Central memory CD8-positive, alpha-beta T cell (primary cell): Measurements from ENCODE around the gene MAPK10.

Source experiments
- ATAC-seq: fragments of 150-1000 bp; cut with Tn5 transposase; replicated peaks from 2 replicates; pipeline ENCODE4 v1.10.0; 2022; ENCODE audit warnings: mild to moderate bottlenecking, moderate FRiP score, moderate number of reproducible peaks; ENCODE audit not compliant: poor library complexity, severe bottlenecking; ENCODE audit errors: extremely low read depth
- DNase-seq, 2 donors: peaks; one replicate each; pipeline ENCODE4 v3.0.0; 2021; ENCODE audit warnings: low spot score in 2 of 2
- H3K27ac Mint-ChIP-seq: one replicate; pipeline ENCODE4 v1.8.0; 2022; ENCODE audit warnings: low read depth, mild to moderate bottlenecking, moderate library complexity, mixed read lengths
- H3K27me3 Mint-ChIP-seq: one replicate; pipeline ENCODE4 v1.8.0; 2022; ENCODE audit warnings: mixed read lengths
- H3K36me3 Mint-ChIP-seq: one replicate; pipeline ENCODE4 v1.8.0; 2022; ENCODE audit warnings: mild to moderate bottlenecking, moderate library complexity, mixed read lengths; ENCODE audit not compliant: insufficient read depth
- H3K4me1 Mint-ChIP-seq: one replicate; pipeline ENCODE4 v1.8.0; 2022; ENCODE audit warnings: mixed read lengths
- H3K4me3 Mint-ChIP-seq: one replicate; pipeline ENCODE4 v1.8.0; 2022; ENCODE audit warnings: mild to moderate bottlenecking, moderate library complexity, mixed read lengths
- H3K9me3 Mint-ChIP-seq: one replicate; pipeline ENCODE4 v1.8.0; 2022; ENCODE audit warnings: mixed read lengths

The MAPK10 gene

GRCh38 chr4:86108137-86108536 lies 251.7 kb downstream of the MAPK10 start:
- ATAC-seq (no peak), DNase-seq (no peak)
- Mint-ChIP-seq H3K4me1 (no peaks in the 10 kb centered on the region), H3K4me3 (no peak overlapping the region), H3K27me3 (no peaks in the 10 kb centered on the region), H3K9me3 (peaks cover 27% of the 10 kb centered on the region), H3K27ac (no peak overlapping the region), H3K36me3 (no peaks in the 10 kb centered on the region)

- Mint-ChIP-seq H3K36me3 (no peaks in the 10 kb centered on the region), H3K27ac (no peak overlapping the region), H3K4me1 (no peaks in the 10 kb centered on the region), H3K4me3 (no peak overlapping the region), H3K27me3 (no peaks in the 10 kb centered on the region), H3K9me3 (peaks cover 16% of the 10 kb centered on the region)
- DNase-seq: no peak
- no peak for ATAC-seq
Measured at GRCh38 chr4:86107112-86107511, 252.7 kb downstream of the MAPK10 start.

DNA sequence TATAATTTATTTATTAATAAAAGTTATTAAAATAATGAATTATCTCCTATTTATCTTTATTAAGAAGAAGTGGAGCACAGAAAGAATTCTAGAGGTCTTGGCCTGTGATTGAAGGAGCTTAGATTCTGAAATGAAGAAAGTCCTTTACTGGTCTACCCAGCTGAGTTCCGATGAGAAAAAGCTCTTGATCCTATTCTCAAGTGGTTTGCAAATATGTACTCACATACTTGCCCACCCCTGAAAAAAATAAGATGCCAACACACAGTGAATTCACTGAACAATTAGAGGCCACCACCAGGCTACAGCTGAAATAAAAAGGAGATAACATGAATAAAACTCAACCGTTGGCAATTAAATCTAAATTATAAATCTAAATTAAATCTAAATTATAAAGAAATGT lies 253.4 kb downstream of the MAPK10 start:
- H3K4me3 Mint-ChIP-seq: no peak overlapping the region
- no peaks in the 10 kb centered on the region for H3K36me3 Mint-ChIP-seq
- DNase-seq: no peak
- H3K27me3 Mint-ChIP-seq: no peaks in the 10 kb centered on the region
- no peak for ATAC-seq
- peaks cover 10% of the 10 kb centered on the region for H3K9me3 Mint-ChIP-seq
- no peaks in the 10 kb centered on the region for H3K4me1 Mint-ChIP-seq
- H3K27ac Mint-ChIP-seq: no peak overlapping the region

DNA sequence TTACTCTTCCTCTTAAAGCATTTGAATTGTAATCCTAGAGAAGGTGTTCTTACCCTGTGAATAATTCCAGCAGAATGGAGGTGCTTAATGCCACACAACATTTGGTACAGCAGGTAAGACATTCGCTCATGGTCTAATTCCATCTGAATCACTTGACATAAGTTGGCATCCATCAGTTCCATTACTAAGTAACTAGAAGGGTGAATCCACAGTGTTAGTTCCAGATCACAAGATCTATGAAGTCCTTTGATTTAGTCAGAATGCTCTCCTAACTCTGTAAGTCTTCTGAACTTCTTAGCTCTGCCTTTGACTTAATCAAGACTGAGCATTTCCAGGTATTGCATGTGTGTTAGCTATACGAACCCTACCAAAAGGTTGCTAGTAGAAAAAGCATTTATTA lies 258.0 kb downstream of the MAPK10 start:
- no peak overlapping the region for H3K4me3 Mint-ChIP-seq

GRCh38 chr4:86101410-86101809 lies 258.4 kb downstream of the MAPK10 start:
- H3K4me3 Mint-ChIP-seq: no peak overlapping the region
- no peak for DNase-seq
- H3K9me3 Mint-ChIP-seq: peaks cover 5% of the 10 kb centered on the region
- no peak overlapping the region for H3K27ac Mint-ChIP-seq
- no peaks in the 10 kb centered on the region for H3K36me3 Mint-ChIP-seq
- H3K4me1 Mint-ChIP-seq: no peaks in the 10 kb centered on the region
- ATAC-seq: no peak
- H3K27me3 Mint-ChIP-seq: no peaks in the 10 kb centered on the region

More for the DNA sequence above, 258.0 kb downstream of the MAPK10 start:
- ATAC-seq (no peak), DNase-seq (no peak)
- no peaks in the 10 kb centered on the region for H3K36me3 Mint-ChIP-seq
- H3K27ac Mint-ChIP-seq: no peak overlapping the region
- H3K27me3 Mint-ChIP-seq: no peaks in the 10 kb centered on the region
- peaks cover 5% of the 10 kb centered on the region for H3K9me3 Mint-ChIP-seq
- no peaks in the 10 kb centered on the region for H3K4me1 Mint-ChIP-seq

DNA sequence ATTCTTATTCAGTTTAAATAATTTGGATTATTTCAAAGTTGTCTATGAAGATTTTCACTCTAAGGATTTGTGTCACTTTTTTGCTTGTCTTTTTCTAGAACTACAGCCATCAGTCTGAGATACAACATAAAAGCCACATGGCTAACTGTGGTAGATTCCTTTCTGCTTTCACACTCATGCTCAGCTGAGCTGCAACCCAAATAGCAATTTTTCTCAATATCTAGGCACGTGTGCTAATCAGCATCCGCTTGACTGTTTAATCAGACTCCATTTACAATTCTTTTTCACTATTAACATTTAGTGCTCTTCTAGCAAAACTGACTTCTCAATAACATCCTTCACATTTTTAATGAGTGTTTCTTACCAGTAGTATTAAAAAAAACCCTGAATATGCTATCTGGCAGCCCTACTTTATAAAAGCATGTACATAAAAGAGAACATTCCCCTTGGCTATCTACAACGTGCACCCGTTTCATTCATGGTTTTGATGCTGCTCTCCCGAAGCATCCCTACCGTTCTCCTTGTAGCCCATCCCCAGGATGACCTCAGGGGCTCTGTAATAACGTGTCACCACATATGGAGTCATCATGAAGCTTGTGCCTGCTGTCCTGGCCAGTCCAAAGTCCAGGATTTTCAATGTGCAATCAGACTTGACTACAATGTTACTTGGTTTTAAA lies 259.2 kb downstream of the MAPK10 start:
- Mint-ChIP-seq H3K27ac (no peak overlapping the region), H3K36me3 (no peaks in the 10 kb centered on the region), H3K27me3 (no peaks in the 10 kb centered on the region), H3K4me1 (no peaks in the 10 kb centered on the region), H3K9me3 (peaks cover 5% of the 10 kb centered on the region), H3K4me3 (no peak overlapping the region)
- ATAC-seq (no peak), DNase-seq (no peak)

GRCh38 chr4:86099348-86099747 lies 260.5 kb downstream of the MAPK10 start:
- Mint-ChIP-seq H3K27me3 (no peaks in the 10 kb centered on the region), H3K36me3 (no peaks in the 10 kb centered on the region), H3K27ac (no peak overlapping the region), H3K9me3 (peaks cover 5% of the 10 kb centered on the region), H3K4me3 (no peak overlapping the region), H3K4me1 (no peaks in the 10 kb centered on the region)
- ATAC-seq: no peak
- no peak for DNase-seq

- ATAC-seq (no peak), DNase-seq (no peak)
- no peaks in the 10 kb centered on the region for H3K36me3 Mint-ChIP-seq
- no peaks in the 10 kb centered on the region for H3K27me3 Mint-ChIP-seq
- no peaks in the 10 kb centered on the region for H3K4me1 Mint-ChIP-seq
- H3K4me3 Mint-ChIP-seq: no peak overlapping the region
- no peak overlapping the region for H3K27ac Mint-ChIP-seq
- H3K9me3 Mint-ChIP-seq: peaks cover 5% of the 10 kb centered on the region
Measured at GRCh38 chr4:86098691-86099090, 261.2 kb downstream of the MAPK10 start.

GRCh38 chr4:86096373-86096772 lies 263.5 kb downstream of the MAPK10 start:
- H3K4me1 Mint-ChIP-seq: no peaks in the 10 kb centered on the region
- H3K27me3 Mint-ChIP-seq: no peaks in the 10 kb centered on the region
- H3K36me3 Mint-ChIP-seq: no peaks in the 10 kb centered on the region
- DNase-seq (no peak), ATAC-seq (no peak)
- H3K9me3 Mint-ChIP-seq: peaks cover 5% of the 10 kb centered on the region
- H3K27ac Mint-ChIP-seq: no peak overlapping the region
- H3K4me3 Mint-ChIP-seq: no peak overlapping the region

GRCh38 chr4:86092684-86093083 lies 267.2 kb downstream of the MAPK10 start:
- Mint-ChIP-seq H3K27me3 (no peaks in the 10 kb centered on the region), H3K27ac (no peak overlapping the region), H3K36me3 (no peaks in the 10 kb centered on the region), H3K4me1 (no peaks in the 10 kb centered on the region), H3K4me3 (no peak overlapping the region), H3K9me3 (peaks cover 13% of the 10 kb centered on the region)
- DNase-seq (no peak), ATAC-seq (no peak)

DNA sequence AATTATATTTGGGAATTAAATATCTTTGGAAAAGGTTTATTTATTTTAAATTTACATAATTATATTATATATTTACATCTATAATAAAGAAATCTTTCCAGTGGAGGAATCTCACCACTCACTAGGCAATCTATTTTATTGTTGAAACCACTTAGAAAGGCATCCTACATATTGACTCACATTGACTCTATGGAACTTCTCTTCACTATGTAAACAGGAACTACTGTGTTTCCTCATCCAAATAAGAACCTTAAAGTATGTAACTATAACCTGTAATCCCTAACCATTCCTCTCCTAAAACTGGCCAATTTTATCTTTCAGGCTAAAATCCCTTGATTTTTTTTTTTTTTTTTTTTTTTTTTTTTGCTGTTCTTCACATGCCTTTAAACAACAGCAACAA lies 268.7 kb downstream of the MAPK10 start:
- Mint-ChIP-seq H3K4me3 (no peak overlapping the region), H3K27me3 (no peaks in the 10 kb centered on the region), H3K9me3 (peaks cover 13% of the 10 kb centered on the region), H3K27ac (no peak overlapping the region), H3K4me1 (no peaks in the 10 kb centered on the region), H3K36me3 (no peaks in the 10 kb centered on the region)
- ATAC-seq: no peak
- DNase-seq: no peak

DNA sequence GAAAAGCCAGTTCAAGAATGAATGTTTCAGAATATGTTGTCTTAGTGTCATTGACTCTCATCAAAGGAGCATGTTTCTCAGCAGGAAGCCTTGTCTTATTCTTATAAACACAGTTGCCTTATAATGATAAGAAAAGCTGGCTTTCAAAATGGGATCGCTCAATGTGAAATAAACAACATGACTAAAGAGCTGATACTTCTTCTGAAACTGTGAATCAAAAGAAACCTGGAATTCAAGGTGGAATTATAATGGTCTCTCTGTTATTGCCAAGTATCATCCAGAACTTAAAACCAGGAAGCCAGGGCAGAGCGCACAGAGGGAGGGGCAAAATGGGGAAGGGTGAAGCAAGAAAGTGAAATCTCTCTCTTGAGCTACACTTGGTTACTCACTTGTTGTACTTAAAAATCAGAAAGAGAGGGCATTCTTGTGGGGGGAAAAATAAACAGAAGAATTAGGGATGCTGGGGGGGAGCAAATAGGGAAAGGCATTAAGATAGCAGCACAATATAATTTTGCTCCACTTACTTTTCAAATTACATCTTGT lies 270.0 kb downstream of the MAPK10 start:
- no peak for ATAC-seq
- Mint-ChIP-seq H3K4me1 (no peaks in the 10 kb centered on the region), H3K9me3 (peaks cover 13% of the 10 kb centered on the region), H3K27me3 (no peaks in the 10 kb centered on the region), H3K27ac (no peak overlapping the region), H3K36me3 (no peaks in the 10 kb centered on the region), H3K4me3 (no peak overlapping the region)
- no peak for DNase-seq

GRCh38 chr4:86089053-86089452 lies 270.8 kb downstream of the MAPK10 start:
- no peak overlapping the region for H3K4me3 Mint-ChIP-seq
- DNase-seq (no peak), ATAC-seq (no peak)
- H3K27ac Mint-ChIP-seq: no peak overlapping the region
- no peaks in the 10 kb centered on the region for H3K4me1 Mint-ChIP-seq
- H3K27me3 Mint-ChIP-seq: no peaks in the 10 kb centered on the region
- peaks cover 13% of the 10 kb centered on the region for H3K9me3 Mint-ChIP-seq
- H3K36me3 Mint-ChIP-seq: no peaks in the 10 kb centered on the region
